ENCODE results near the gene NKX2-1. TPM values are rescaled to one million over a fixed set of nuclear protein-coding genes. Genes with fewer than 3 reads are reported as not detected.

Gene NKX2-1
- total RNA-seq, 1 experiment from 2014 or later: 5.1 TPM

Other genes with a start within 250 kb of the NKX2-1 start
- 15.5 and 17.7 TPM in 2 replicates for gene MBIP, start 199.6 kb downstream of the NKX2-1 start, total RNA-seq (2014; rRNA removed; shearing (Covaris generic))
- gene NKX2-8, start 62.4 kb upstream of the NKX2-1 start, total RNA-seq (2014; rRNA removed; shearing (Covaris generic)): 2.6 and 4.8 TPM in 2 replicates
- gene PAX9, start 141.6 kb upstream of the NKX2-1 start, total RNA-seq (2014; rRNA removed; shearing (Covaris generic)): 16.7 and 17.5 TPM in 2 replicates